ENCODE results near the gene C14orf39.
"Not testable (repeated sequence)": the region's sequence is repeated elsewhere in the genome, so short reads cannot be mapped to it uniquely, and the experiment has no call there.

Gene C14orf39

GRCh38 chr14:60506985-60507829 lies 21.3 kb upstream of the C14orf39 start:
- DNase-seq (ENCODE audit: low spot score in 2 of 2) (no peak), ATAC-seq (ENCODE audit: low read depth) (no peak)
- Mint-ChIP-seq H3K4me3 (no peak overlapping the region), H3K36me3 (no peaks in the 10 kb centered on the region), H3K4me1 (peaks cover 5% of the 10 kb centered on the region), H3K9me3 (no peaks in the 10 kb centered on the region), H3K27ac (no peak overlapping the region), H3K27me3 (peaks cover 17% of the 10 kb centered on the region)

DNA sequence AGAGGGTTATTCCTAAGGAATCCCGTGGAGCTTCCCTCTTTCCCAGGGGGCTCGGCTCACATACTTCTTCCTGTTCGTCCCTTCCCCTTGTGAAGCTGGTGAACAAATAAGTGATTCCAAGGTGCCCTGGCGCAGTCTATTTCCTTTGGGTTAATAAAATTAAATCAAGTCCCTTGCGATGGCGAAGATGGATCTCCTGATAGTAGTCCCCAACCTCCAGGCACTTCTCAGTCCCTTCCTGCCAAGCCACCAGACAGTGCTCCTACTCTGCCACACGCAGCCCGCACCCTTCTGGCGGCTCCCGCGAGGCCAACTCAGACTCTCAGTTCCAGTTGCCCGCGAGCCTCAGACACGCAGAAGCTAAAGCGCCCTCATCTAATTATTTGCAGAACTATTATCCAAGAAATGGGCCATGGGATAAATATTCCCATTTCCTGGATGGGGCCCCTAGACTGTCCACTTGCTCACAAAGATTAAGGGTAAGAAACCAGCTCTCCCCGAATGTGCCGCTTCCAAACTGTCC lies 20.7 kb upstream of the C14orf39 start:
- H3K9me3 Mint-ChIP-seq, result no peaks in the 10 kb centered on the region
- DNase-seq (ENCODE audit: low spot score in 2 of 2) (no peak), ATAC-seq (ENCODE audit: low read depth) (no peak)
- peaks cover 16% of the 10 kb centered on the region for H3K27me3 Mint-ChIP-seq
- H3K27ac Mint-ChIP-seq, result no peak overlapping the region
- no peak overlapping the region for H3K4me3 Mint-ChIP-seq
- no peaks in the 10 kb centered on the region for H3K36me3 Mint-ChIP-seq
- peaks cover 2% of the 10 kb centered on the region for H3K4me1 Mint-ChIP-seq

GRCh38 chr14:60506010-60506409 lies 20.1 kb upstream of the C14orf39 start:
- H3K27ac Mint-ChIP-seq, result no peak overlapping the region
- H3K9me3 Mint-ChIP-seq, result no peaks in the 10 kb centered on the region
- H3K4me3 Mint-ChIP-seq, result no peak overlapping the region
- no peaks in the 10 kb centered on the region for H3K36me3 Mint-ChIP-seq
- no peak for ATAC-seq (ENCODE audit: low read depth)
- peaks cover 17% of the 10 kb centered on the region for H3K27me3 Mint-ChIP-seq
- DNase-seq (ENCODE audit: low spot score in 2 of 2), result no peak
- peaks cover under 1% of the 10 kb centered on the region for H3K4me1 Mint-ChIP-seq

- ATAC-seq (ENCODE audit: low read depth) (no peak), DNase-seq (ENCODE audit: low spot score in 2 of 2) (no peak)
- H3K36me3 Mint-ChIP-seq, result no peaks in the 10 kb centered on the region
- no peaks in the 10 kb centered on the region for H3K9me3 Mint-ChIP-seq
- no peak overlapping the region for H3K27ac Mint-ChIP-seq
- H3K27me3 Mint-ChIP-seq, result peaks cover 19% of the 10 kb centered on the region
- no peaks in the 10 kb centered on the region for H3K4me1 Mint-ChIP-seq
- no peak overlapping the region for H3K4me3 Mint-ChIP-seq
These were observed 19.6 kb upstream of the C14orf39 start for GRCh38 chr14:60505448-60505847.

DNA sequence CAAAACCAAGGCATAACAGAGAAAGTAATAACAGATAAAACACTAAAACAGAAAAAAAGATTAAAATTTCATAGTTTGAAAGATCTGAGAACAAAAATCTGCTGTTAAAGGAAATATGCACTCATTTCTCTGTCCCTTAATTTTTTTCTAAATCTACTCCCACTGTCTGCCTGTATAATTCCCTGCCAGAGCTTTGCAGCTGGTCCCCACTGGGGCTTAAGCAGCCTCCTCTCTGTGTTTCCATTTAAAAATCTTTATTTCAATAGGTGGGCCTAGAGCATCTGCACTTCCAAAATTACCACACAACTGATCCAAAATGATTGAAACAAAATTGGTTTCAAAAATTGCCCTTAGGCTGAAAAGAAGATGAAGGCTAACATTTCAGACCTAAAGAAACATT lies 16.7 kb upstream of the C14orf39 start:
- Mint-ChIP-seq H3K27ac (no peak overlapping the region), H3K27me3 (peaks cover 13% of the 10 kb centered on the region), H3K4me3 (no peak overlapping the region), H3K4me1 (no peaks in the 10 kb centered on the region), H3K9me3 (no peaks in the 10 kb centered on the region), H3K36me3 (no peaks in the 10 kb centered on the region)
- no peak for ATAC-seq (ENCODE audit: low read depth)
- DNase-seq (ENCODE audit: low spot score in 2 of 2), result no peak

GRCh38 chr14:60495946-60496345 lies 10.1 kb upstream of the C14orf39 start:
- no peak overlapping the region for H3K27ac Mint-ChIP-seq
- H3K36me3 Mint-ChIP-seq, result no peaks in the 10 kb centered on the region
- H3K4me1 Mint-ChIP-seq, result no peaks in the 10 kb centered on the region
- H3K9me3 Mint-ChIP-seq, result peaks cover 2% of the 10 kb centered on the region
- no peak for ATAC-seq (ENCODE audit: low read depth)
- H3K27me3 Mint-ChIP-seq, result peaks cover 14% of the 10 kb centered on the region
- H3K4me3 Mint-ChIP-seq, result no peak overlapping the region
- DNase-seq (ENCODE audit: low spot score in 2 of 2), result no peak

- peaks cover 11% of the 10 kb centered on the region for H3K27me3 Mint-ChIP-seq
- H3K36me3 Mint-ChIP-seq, result no peaks in the 10 kb centered on the region
- H3K4me1 Mint-ChIP-seq, result no peaks in the 10 kb centered on the region
- no peak overlapping the region for H3K27ac Mint-ChIP-seq
- no peak for ATAC-seq (ENCODE audit: low read depth)
- DNase-seq (ENCODE audit: low spot score in 2 of 2), result no peak
- H3K4me3 Mint-ChIP-seq, result no peak overlapping the region
- no peaks in the 10 kb centered on the region for H3K9me3 Mint-ChIP-seq
These were observed 4.4 kb upstream of the C14orf39 start for GRCh38 chr14:60490270-60490669.

DNA sequence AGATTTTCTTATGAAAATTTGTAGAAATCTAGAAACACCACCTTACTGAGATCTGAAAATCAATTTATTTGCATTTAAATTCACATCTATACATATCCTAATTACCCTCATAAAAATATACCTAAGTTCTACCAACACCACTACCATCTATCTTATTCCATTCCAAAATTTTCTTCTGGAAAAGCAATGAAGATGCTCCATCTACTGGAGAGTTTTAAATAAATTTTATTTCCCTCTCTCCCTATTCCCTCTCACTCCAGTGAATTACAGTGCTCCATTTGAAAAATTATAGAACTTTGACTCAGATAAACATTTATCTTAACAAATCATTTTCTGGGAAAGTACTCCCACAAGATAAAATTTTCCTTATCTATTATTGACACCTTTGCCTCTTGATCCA lies 2.3 kb upstream of the C14orf39 start:
- Mint-ChIP-seq H3K9me3 (no peaks in the 10 kb centered on the region), H3K36me3 (no peaks in the 10 kb centered on the region), H3K27me3 (peaks cover 10% of the 10 kb centered on the region), H3K27ac (no peak overlapping the region), H3K4me1 (no peaks in the 10 kb centered on the region), H3K4me3 (no peak overlapping the region)
- DNase-seq (ENCODE audit: low spot score in 2 of 2), result no peak
- ATAC-seq (ENCODE audit: low read depth), result no peak

GRCh38 chr14:60487211-60487610 lies 1.3 kb upstream of the C14orf39 start:
- Mint-ChIP-seq H3K4me3 (no peak overlapping the region), H3K9me3 (no peaks in the 10 kb centered on the region), H3K27ac (no peak overlapping the region), H3K36me3 (no peaks in the 10 kb centered on the region), H3K4me1 (no peaks in the 10 kb centered on the region), H3K27me3 (peaks cover 12% of the 10 kb centered on the region)
- DNase-seq (ENCODE audit: low spot score in 2 of 2) (no peak), ATAC-seq (ENCODE audit: low read depth) (no peak)

GRCh38 chr14:60485057-60485597 lies 736 bp downstream of the C14orf39 start:
- peaks cover 5% of the 10 kb centered on the region for H3K9me3 Mint-ChIP-seq
- peaks cover 5% of the 10 kb centered on the region for H3K27me3 Mint-ChIP-seq
- no peak overlapping the region for H3K27ac Mint-ChIP-seq
- no peaks in the 10 kb centered on the region for H3K36me3 Mint-ChIP-seq
- no peak for ATAC-seq (ENCODE audit: low read depth)
- H3K4me3 Mint-ChIP-seq, result no peak overlapping the region
- H3K4me1 Mint-ChIP-seq, result no peaks in the 10 kb centered on the region
- no peak for DNase-seq (ENCODE audit: low spot score in 2 of 2)

DNA sequence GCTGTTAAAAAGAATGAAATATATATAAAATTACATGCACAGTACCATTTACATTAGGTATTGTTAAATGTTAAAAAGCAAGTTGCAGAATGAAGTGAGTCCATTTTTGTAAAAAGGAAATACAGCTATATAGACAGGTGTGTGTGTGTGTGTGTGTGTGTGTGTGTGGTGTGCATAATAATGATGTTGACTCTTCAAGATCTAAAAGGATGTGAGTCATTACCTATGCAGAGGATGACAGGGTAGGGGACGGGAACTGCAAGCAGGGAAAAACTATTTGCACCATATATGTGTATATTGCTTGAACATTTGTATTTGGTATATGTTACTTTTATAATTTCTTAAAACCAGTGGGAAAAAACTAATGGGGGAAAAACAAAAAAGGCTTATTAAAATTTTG lies 3.1 kb downstream of the C14orf39 start:
- DNase-seq (ENCODE audit: low spot score in 2 of 2) (no peak), ATAC-seq (ENCODE audit: low read depth) (no peak)
- Mint-ChIP-seq H3K4me3 (no peak overlapping the region), H3K4me1 (no peaks in the 10 kb centered on the region), H3K9me3 (peaks cover 11% of the 10 kb centered on the region), H3K27me3 (peaks cover 5% of the 10 kb centered on the region), H3K27ac (no peak overlapping the region), H3K36me3 (no peaks in the 10 kb centered on the region)

DNA sequence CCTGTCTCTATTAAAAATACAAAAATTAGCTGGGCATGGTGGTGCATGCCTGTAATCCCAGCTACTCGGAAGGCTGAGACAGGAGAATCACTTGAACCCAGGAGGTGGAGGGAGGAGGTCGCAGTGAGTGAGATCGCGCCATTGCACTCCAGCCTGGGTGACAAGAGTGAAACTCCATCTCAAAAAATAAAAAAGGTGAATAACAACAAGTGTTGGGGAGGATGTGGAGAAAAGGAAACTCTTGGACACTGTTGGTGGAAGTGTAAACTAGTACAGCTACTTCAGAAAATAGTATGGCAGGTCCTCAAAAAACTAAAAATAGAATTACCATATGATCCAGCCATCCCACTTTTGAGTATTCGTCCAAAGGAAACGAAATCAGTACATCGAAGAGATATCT lies 5.6 kb downstream of the C14orf39 start:
- not testable (repeated sequence) for H3K36me3 Mint-ChIP-seq; DNase-seq (ENCODE audit: low spot score in 2 of 2); ATAC-seq (ENCODE audit: low read depth); H3K27ac Mint-ChIP-seq; H3K27me3 Mint-ChIP-seq; H3K4me3 Mint-ChIP-seq; H3K4me1 Mint-ChIP-seq
- peaks cover 11% of the 10 kb centered on the region for H3K9me3 Mint-ChIP-seq

DNA sequence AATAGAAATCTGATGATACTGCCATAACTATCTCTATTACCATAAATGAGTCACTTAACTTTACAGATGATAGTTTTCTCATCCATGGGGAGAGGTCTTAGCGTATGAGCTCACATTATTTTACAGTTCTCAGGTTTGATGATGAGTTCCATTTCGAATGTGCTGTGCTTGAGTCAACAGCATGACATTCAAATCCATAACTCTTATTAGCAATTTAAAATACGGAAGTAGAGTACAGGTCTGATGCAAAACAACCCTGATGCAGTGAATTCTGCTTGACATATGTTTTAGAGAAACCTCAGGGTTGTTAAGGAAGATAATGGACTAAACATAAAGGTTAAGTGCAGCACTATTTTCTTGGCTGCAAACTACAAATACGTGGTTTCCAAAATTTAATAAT lies 30.0 kb downstream of the C14orf39 start:
- Mint-ChIP-seq H3K4me3 (no peak overlapping the region), H3K27me3 (peaks cover 2% of the 10 kb centered on the region), H3K36me3 (no peaks in the 10 kb centered on the region), H3K4me1 (no peaks in the 10 kb centered on the region), H3K27ac (no peak overlapping the region), H3K9me3 (no peaks in the 10 kb centered on the region)
- ATAC-seq (ENCODE audit: low read depth) (no peak), DNase-seq (ENCODE audit: low spot score in 2 of 2) (no peak)

- Mint-ChIP-seq H3K4me1 (no peaks in the 10 kb centered on the region), H3K4me3 (no peak overlapping the region), H3K9me3 (peaks cover 8% of the 10 kb centered on the region), H3K36me3 (peaks cover 2% of the 10 kb centered on the region), H3K27ac (no peak overlapping the region), H3K27me3 (peaks cover 1% of the 10 kb centered on the region)
- ATAC-seq (ENCODE audit: low read depth) (no peak), DNase-seq (ENCODE audit: low spot score in 2 of 2) (no peak)
These were observed 55.6 kb downstream of the C14orf39 start for GRCh38 chr14:60430276-60430675.

DNA sequence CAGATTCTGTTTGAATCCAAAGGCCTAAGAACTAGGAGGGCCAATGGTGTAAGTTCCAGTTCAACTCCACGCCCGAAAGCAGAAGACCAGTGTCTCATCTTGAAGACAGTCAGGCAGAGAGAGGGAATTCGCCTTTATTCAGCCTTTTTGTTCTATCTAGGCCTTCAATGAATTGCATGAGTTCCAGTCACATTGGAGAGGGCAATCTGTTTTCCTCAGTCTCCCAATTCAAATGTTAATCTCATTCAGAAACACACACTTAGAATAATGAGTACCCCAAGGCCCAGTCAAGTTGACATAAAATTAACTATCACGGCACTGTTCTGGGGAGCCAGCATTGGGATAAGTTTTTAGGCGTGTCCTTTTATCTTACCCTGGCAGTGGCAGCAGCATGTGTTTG lies 65.8 kb downstream of the C14orf39 start:
- Mint-ChIP-seq H3K9me3 (peaks cover 2% of the 10 kb centered on the region), H3K4me1 (no peaks in the 10 kb centered on the region), H3K27me3 (peaks cover 3% of the 10 kb centered on the region), H3K27ac (no peak overlapping the region), H3K4me3 (no peak overlapping the region), H3K36me3 (no peaks in the 10 kb centered on the region)
- DNase-seq (ENCODE audit: low spot score in 2 of 2) (no peak), ATAC-seq (ENCODE audit: low read depth) (no peak)
